ENCODE data around the gene TFPT.
"Not testable (repeated sequence)": the region's sequence is repeated elsewhere in the genome, so short reads cannot be mapped to it uniquely, and the experiment has no call there.

Gene TFPT

DNA sequence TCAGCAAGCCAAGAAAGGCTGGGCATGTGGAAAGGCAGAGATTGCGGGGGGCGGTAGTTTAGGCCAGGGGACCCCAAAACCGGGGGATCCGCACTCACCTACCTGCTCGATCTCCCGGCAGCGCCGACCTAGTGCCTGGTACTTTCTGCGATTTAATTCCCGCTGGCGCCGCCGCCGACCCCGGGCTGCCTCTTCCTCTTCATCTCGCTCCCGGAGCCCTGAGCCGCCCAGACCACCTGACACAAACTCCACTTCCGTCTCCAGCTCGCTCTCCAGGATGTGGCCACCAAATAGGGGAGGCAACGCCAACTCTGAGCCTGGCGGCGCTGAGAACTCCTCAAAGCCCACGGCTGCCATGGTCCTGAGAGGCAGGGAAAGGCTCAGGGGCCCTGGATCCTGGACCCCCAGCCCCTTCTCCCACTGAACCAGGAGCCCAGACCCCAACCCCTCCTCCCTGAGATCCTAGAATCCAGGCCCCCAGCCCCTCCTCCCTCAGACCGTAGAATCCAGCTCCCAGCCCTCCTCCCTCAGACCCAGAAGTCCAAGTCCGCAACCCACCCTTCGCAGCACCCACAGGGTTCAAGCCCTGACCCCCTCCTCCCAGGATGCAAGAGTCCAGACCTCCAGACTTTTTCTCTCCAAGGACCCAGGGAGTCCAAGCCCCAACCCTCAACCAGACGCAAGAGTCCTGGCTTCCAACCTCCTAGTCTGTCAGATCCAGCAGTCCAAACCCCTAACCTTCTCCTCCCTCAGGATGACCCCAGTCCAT is 933 bp downstream of the TFPT start:
- DNase-seq = peak; percentile 82

DNA sequence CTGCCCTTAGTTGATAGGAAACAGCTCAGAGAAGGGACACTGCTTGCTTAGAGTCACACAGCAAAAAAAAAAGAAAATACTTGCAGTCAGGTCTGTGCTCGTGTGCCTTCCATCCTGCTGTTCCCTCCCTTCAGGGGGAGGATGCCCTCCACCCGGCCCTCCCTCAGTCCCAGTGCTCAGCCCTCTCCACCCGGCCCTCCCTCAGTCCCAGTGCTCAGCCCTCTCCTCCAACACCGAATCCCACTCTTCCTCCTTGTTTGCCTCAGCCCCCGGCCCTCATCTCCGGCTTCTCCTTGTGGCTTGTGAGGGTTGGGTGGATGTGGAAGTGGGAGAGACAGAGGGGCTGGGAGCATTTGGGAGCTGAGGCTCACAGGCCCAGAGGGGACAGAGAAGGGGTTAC is 5.8 kb downstream of the TFPT start:
- DNase-seq = peak; percentile 21

DNA sequence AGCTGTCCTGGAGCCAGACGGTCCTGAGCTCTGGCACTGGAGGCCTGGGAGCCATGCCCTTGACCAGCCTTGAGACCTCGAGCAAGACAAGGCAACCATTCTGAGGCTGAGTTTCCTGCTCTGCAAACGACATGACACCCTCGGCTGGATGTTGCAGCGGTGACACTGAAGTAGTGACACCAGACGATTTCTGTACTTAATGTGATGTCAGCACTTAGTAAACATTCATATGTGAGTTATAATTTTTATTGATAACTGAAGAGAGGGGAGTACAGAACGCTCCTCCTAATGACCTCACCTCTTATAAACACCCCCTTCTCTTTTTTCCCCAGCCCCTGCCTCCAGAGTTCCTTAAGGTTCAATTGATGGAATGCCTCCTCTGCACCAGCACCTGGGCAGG is 7.0 kb downstream of the TFPT start:
- no peak for DNase-seq

DNA sequence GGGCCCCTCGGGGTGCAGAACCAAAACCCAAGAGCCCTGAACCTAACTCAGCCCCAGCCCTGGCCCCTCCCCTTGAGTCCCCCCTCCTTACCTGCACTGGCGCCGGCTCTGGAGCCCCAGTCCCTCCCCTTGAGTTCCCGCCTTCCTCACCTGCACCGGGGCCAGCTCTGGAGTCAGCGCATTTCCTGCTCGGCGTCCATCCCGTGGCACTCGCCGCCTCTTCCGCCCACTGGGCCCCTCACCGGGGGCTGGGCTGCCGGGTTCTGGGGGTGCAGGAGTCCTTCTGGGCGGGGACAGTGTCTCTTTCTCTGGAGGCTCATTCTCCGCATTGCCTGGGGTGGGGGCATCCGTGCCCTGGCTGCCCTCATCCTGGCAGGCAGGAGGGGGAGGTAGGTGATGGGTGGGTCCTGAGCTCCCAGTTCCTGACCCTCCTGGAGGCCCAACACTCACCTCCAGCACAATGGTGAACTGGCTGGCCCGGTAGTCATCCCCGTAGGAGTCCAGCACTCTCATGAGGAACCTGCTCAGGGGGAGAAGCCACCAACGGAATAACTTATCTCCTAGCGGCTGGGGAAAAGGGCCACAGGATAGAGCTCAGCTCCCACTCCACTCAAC is 7.5 kb downstream of the TFPT start:
- no peak for DNase-seq

DNA sequence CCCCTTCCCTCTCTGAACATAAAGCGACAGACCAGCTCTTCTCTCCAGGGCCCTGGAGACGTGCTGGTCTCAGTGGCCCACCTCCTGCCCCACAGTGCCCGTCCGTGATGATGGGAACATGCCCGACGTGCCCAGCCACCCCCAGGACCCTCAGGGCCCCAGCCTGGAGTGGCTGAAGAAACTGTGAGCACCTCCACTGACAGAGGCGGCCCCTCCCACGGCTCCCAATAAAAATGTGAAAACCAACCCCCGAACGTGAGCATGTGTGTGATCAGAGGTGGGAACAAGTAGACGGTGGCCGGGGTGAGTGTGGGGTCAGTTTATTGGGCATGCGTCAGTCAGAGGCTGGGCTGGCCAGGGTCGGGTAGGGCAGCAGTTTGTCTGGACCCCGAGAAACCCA is 8.7 kb downstream of the TFPT start:
- no peak for DNase-seq

DNA sequence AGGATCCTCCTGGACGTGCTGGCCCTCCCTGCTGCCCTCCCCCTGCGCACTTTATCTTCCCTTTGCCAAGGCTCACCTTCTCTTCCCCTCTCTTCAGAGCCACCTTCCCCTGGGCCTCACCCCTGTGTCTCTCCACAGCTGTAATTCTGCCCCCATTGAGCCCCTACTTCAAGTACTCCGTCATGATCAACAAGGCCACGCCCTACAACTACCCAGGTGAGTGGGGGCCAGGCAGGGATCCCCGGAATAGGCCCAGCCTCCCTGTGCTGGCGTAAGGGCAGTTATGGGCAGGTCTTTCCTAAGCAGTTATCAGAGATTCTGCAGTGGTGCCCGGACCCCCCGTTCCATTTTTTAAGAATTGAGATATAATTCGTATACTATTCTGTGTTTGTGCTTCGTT is 9.7 kb downstream of the TFPT start:
- DNase-seq = no peak

DNA sequence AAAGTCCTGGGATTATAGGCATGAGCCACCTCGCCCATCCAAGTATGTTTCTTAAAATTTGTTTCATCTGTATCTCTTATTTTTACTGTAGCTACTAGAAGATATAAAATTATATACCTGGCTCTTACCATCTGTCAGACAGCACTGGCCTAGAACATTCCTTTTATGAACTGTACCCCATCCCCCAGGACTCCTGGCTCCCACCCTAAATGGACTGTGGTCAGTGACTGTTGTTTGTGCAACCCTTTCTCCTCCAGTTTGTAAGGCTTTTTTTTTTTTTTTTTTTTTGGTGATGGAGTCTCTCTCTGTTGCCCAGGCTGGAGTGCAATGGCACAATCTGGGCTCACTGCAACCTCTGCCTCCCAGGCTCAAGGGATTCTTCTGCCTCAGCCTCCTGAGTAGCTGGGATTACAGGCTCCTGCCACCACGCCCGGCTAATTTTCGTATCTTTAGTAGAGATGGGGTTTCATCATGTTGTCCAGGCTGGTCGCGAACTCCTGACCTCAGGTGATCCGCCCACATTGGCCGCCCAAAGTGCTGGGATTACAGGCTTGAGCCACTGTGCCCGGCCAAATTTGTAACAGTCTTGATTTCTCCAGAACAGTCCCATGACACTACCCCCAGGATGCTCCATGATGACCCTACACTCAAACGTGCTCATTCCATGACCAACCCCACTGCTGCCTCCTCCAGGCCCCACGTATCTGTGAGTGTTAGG is 10.3 kb downstream of the TFPT start:
- no peak for DNase-seq

DNA sequence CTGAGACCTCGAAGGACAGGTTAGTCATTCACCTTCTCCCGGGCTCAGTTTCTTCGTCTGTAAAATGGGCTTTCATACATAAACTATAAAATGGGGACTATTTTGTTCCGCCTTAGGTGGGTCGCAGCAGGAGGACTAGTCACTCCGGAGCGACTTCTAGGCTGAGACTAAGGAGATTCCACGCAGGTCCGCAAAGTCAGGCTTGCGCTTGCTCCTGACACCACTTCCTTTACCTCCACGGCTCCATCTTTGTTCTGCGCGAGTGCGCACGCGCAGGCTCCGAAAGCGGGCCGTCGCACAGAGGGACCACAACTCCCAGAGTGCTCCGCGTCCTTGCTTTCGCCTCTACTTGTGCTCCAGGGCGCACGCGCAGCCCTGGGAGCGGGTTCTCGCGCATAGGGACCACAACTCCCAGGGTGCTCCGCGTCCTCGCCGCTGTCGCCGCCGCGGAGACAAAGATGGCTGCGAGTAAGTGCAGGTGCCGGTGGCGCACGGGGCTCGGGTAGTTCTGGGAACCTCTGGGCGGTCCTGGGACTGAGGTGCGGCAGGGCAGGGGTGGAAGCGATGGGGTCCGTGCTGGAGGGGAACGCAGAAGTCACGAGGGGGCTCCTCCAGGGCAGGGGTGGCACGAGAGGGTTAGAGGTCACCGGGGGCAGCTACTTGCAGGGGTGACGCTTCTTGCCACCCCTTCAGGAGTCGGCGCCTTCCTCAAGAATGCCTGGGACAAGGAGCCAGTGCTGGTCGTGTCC is 12.9 kb downstream of the TFPT start, which contains the start of gene NDUFA3:
Gene NDUFA3, plus strand, starts transcription at position 435 of the 749 bp plus-strand sequence. Its CDS starts 24 bp downstream, at position 459.
- DNase-seq = peak; percentile 99

DNA sequence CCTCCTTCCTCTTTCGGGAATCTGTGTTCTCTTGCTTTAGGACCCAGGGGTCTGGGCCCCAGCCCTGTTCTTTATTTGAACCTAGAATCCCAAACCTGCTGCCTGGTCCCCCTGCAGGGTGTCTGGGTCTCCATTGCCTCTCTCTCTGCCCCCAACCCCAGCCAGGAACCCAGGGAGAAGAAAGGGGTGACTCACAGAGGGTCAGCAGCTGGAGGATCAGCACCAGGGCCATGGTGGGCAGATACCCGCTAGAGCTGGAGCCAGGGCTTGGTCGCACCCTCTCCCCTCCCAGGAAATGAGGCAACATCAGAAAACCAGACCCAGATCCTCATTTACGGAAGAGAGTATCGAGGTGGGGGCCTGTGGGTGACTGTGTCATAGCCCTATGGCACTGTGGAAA is 14.9 kb downstream of the TFPT start, which contains the start of gene OSCAR:
Gene OSCAR, minus strand, starts transcription at position 243 of the 400 bp plus-strand sequence. Its CDS starts 11 bp downstream, at position 232.
- DNase-seq = no peak

DNA sequence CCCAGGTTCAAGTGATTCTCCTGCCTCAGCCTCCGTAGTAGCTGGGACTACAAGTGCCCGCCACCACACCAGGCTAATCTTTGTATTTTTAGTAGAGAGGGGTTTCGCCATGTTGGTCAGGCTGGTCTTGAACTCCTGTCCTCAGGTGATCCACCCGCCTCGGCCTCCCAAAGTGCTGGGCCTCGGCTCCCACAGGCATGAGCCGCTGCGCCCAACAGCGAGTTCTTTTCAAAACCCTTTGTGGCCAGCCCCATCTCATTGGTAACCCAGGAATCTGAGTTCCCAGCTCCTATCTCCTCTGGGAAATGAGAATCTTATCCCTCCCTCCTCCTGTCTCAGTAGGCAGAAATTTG is 15.6 kb downstream of the TFPT start:
- DNase-seq = not testable (repeated sequence)

DNA sequence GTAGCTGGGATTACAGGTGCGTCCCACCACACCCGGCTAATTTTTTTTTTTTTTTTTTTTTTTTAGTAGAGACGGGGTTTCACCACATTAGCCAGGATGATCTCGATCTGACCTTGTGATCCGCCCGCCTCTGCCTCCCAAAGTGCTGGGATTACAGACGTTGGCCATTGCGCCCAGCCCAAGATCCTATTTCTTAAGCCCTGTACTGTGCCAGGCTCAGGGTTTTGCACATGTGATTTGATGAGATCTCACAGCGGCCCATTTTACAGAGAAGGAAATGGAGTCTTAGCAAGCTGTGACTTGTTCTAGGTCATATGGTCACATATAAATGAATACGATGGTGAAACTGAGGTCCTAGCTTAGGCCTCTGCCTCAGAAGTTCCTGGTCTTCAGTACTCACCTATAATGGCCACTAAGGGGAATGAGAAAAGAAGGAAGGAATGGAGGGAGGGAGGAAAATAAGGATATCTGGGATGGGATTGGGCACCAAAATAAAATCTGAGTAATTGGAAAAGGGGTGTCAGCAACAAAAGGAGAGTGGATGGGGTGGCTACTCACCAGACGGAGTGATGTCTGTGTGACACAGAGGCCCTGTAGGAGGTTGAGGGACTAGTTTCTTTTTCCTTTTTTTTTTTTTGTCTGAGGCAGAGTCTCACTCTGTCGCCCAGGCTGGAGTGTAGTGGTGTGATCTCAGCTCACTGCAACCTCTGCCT is 16.1 kb downstream of the TFPT start:
- no peak for DNase-seq

DNA sequence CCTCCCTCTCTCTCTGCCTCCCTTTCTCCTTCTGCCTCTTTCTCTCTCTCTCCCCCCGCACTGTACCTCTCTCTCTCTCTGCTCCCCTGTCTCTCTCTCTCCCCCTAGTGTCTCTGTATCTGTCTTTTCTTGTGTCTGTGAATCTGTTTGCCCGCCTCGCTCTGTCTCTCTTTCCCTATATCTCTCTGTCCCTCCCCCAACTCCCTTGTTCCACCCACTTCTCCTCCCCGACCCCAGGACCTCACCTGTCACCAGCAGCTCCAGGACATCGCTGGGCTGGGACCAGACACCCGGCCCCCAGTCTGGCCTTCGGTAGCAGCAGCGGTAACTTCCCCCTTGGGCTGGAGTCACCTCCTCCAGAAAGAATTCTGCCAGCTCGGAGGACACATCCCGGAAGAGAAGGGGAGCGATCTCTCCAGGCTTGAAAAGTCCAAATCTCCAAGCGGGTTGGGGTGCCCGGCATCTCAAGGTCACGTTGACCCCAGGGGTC is 18.8 kb downstream of the TFPT start:
- peak; percentile 28 for DNase-seq

DNA sequence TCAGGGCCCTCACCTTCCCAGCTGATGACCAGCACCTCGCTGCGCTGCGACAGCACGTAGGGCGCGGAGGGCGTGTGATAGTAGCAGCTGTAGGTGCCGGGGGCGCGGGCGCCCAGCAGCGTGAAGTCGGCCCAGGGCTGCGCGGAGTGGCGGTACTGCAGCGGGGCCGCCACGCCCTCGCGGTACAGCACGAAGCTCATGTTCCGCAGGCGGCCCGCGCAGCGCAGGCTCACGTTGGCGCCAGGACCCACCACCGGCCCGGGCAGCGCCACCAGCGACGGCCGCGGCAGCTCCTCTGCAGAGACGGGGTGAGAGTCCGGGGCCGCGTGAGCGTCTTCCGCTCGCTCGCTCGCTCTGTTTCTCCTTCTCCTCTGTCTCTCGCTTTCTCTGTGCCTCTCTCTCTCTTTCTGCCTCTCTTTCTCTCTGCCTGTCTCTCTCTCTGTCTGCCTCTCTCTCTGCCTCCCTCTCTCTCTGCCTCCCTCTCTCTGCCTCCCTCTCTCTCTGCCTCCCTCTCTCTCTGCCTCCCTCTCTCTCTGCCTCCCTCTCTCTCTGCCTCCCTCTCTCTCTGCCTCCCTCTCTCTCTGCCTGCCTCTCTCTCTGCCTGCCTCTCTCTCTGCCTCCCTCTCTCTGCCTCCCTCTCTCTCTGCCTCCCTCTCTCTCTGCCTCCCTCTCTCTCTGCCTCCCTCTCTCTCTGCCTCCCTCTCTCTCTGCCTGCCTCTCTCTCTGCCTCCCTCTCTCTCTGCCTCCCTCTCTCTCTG is 19.4 kb downstream of the TFPT start:
- peak; percentile 75 for DNase-seq

DNA sequence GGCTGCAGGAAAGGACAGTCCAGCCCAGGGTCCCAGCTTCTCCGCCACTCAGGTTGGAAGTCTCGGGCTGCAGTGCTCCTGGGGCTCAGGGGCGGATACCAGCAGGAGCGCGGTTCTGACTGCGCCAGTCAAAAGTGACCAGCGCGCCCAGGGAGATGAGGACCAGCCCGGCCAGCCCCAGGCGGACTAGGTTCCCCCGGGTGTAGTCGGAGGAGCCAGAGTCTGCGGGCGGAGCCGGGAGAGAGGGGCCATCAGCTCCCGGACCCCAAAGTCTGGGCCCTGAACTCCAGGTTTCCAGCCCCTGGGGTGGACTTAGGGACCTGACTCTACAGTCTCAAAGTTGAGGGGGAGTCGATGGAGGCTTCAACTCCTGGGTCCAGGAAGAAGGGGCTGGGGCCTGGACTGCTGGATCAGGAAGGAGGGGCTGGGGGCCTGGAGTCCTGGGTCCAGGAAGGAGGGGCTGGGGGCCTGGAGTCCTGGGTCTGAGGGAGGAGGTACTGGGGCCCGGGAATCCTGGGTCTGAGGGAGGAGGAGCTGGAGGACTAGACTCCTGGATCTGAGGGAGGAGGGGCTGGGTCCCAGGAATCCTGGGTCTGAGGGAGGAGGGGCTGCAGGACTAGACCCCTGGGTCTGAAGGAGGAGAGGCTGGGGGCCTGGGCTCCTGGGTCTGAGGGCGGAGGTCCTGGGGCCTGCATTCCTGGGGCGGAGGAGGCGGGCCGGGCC is 20.2 kb downstream of the TFPT start:
- DNase-seq = no peak

DNA sequence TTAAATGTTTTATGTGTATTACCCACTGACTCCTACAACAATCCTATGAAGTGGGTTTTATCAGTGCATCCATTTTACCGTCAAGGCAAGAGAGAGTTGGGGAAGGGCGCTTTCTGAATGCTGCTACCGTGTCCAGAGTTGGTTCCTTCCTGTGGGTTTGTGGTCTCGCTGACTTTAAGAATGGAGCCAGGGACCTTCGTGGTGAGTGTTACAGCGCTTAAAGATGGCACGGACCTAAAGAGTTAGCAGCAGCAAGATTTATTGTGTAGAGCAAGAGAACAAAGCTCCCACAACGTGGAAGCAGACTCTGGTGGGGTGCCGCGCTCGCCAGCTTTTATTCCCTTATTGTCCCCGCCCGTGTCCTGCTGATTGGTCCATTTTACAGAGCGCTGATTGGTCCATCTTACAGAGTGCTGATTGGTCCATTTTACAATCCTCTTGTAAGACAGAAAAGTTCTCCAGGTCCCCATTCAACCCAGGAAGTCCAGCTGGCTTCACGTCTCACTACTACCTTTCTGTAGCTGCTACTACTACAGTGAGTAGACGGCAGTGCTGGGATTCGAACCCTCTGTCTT is 20.9 kb downstream of the TFPT start:
- DNase-seq = no peak

DNA sequence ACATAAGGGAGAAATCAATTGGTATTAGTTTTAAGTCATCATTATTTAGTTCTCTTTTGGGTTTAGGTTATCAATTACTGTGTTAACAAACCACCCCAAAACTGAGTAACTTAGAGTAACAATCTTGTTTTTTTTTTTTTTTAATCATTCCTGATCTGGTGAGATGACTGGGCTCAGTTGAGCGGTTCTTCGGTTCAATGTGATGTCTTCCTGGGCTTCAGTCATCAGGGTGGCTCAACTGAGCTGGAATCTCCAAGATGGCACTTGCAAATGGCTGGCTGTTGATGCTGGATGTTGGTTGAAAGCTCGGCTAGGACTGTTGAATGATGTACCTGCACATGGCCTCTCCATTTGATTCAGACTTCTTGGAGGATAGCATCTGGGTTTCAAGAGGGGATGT is 31.0 kb downstream of the TFPT start:
- DNase-seq = no peak

DNA sequence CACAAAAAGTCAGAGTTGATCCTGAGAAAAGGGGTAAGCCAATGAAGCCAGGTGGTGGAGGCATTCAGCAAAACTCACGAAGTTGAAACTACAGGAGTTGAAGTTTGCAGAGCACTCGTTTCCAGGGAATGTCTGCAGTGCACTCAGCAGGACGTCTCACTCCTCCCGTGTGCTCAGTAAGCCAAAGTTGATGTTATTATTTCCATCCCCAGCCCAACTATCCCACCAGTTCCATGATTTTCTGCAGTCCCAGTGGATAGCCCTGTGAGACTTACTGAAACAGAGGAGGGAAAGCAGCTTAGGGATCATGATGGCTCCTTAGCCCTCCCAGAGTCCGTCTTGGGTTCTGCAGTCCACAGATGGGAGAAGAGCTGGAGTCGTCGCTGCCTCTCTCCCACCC is 34.4 kb downstream of the TFPT start, which contains the start of gene TARM1:
Gene TARM1, minus strand, starts transcription at position 334 of the 400 bp plus-strand sequence. Its CDS starts 25 bp downstream, at position 309.
- no peak for DNase-seq

DNA sequence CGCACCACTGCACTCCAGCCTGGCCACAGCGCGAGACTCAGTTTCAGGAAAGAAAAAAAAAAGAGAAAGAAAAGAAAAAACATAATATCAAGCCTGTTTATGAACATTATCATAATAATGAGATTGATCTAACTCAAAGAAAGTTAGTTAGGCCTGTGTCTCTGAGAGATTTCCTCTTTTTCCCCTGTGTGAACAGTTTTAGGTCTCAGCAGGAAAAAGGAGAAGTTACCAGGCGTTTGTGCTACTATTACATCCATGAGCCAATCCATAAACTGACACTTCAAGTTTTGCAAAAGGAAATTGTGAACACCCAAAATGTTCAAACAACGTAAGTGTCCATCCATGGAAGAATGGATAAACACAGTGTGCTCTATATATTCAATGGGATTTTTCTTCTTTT is 38.1 kb downstream of the TFPT start:
- DNase-seq = no peak

DNA sequence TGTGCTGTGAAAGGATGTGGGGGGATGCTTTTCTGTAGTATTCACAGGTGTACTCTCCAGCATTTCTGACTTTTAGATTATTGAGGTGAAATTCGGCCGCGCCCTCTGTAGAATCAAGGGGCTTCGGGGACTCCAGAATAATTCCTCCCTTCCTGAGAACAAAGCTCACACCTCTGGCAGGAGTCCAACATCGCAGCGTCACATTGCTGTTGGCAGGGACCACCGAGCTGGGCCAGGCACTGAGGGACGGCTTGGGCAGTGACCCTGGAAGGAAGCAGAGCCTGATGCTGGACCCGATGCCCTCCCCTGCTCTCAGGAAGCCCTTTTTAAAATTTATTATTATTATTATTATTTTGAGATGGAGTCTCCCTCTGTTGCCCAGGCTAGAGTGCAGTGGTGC is 40.6 kb downstream of the TFPT start:
- DNase-seq = no peak

DNA sequence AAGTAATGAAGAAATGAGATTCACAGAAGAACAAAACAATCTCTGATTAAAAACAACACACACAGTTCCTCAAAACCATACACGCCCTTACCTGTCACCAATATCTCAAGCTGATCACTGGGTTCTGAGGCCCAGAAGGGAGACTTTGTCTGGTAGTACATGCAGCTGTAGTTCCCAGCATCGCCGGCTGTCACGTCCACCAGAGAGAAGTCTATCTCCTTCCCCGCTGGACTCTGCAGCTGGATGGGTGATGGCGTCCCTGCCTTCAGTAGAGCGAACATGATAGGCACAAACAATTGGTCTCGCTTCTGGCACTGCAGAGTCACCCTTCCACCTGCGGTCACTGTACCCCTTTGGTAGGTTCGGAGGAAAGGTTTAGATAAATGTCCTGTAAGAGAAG is 41.6 kb downstream of the TFPT start:
- peak; percentile 15 for DNase-seq

Data from DMS53 (cell line).